Superior temporal gyrus (tissue), 1 donor: ENCODE data around the gene VIT.

Experiments used
- DNase-seq: peaks from one replicate; pipeline ENCODE4 v3.0.0-alpha.2; 2016; ENCODE audit errors: extremely low spot score

VIT gene

GRCh38 chr2:36696533-36696932, at the start of gene VIT:
Gene VIT (plus strand): TSS chr2:36696707. CDS start chr2:36716371, 19,664 bp downstream.
- DNase-seq: no peak

GRCh38 chr2:36650031-36650829, 46.3 kb upstream of the VIT start:
- no peak for DNase-seq

- no peak for DNase-seq
These were observed 43.4 kb upstream of the VIT start for GRCh38 chr2:36653155-36653554.

- no peak for DNase-seq
These were observed 42.4 kb upstream of the VIT start for GRCh38 chr2:36653967-36654694.

- no peak for DNase-seq
These were observed 41.1 kb upstream of the VIT start for GRCh38 chr2:36655453-36655852.

GRCh38 chr2:36657703-36658102, 38.8 kb upstream of the VIT start:
- DNase-seq: no peak

GRCh38 chr2:36658277-36658748, 38.2 kb upstream of the VIT start:
- no peak for DNase-seq

GRCh38 chr2:36659218-36659617, 37.3 kb upstream of the VIT start:
- no peak for DNase-seq

- no peak for DNase-seq
These were observed 36.6 kb upstream of the VIT start for GRCh38 chr2:36659872-36660312.

- DNase-seq: no peak
These were observed 33.9 kb upstream of the VIT start for GRCh38 chr2:36662638-36663037.

GRCh38 chr2:36663295-36663694, 33.2 kb upstream of the VIT start:
- no peak for DNase-seq

- peak; percentile 84 for DNase-seq
These were observed 32.4 kb upstream of the VIT start for GRCh38 chr2:36663851-36664695.

GRCh38 chr2:36664696-36665076, 31.8 kb upstream of the VIT start:
- no peak for DNase-seq

- DNase-seq: no peak
These were observed 28.6 kb upstream of the VIT start for GRCh38 chr2:36667931-36668330.

GRCh38 chr2:36670881-36671595, 25.5 kb upstream of the VIT start:
- DNase-seq: no peak

- no peak for DNase-seq
These were observed 24.8 kb upstream of the VIT start for GRCh38 chr2:36671731-36672130.

- DNase-seq: peak; percentile 49
These were observed 24.3 kb upstream of the VIT start for GRCh38 chr2:36672199-36672598.

GRCh38 chr2:36675579-36676282, 20.8 kb upstream of the VIT start:
- DNase-seq: no peak

- no peak for DNase-seq
These were observed 20.1 kb upstream of the VIT start for GRCh38 chr2:36676364-36676763.

- no peak for DNase-seq
These were observed 19.1 kb upstream of the VIT start for GRCh38 chr2:36677386-36677785.
